ENCODE measurements around the gene USH1C. TPM values are rescaled to one million over a fixed set of nuclear protein-coding genes. Genes with fewer than 3 reads are reported as not detected.

The USH1C gene
- total and polyA plus RNA-seq, 9 of the 15 experiments (the other 6 are each of a cell fraction or from before 2014, with no cell fraction given), result 0.04 TPM; not detected in 8

GRCh38 chr11:17580271-17580670 is 36.1 kb upstream of the USH1C start:
- no peak overlapping the region for H3K4me2 ChIP-seq (ENCODE audit: insufficient read depth, low read length)
- no peak for FAIRE-seq
- ChIA-PET CTCF (ENCODE audit: low intra/inter-chr PET ratio) (no interaction called here), POLR2A (no interaction called here)
- intact Hi-C loops (cut with micrococcal nuclease) (no loop called here), in situ Hi-C loops (cut with MboI) (no loop called here)
- H3K4me1 ChIP-seq (replicated peaks in 1 of 2; ENCODE audit: control insufficient read depth in 2 of 2, insufficient read depth in 2 of 2, low read length in 2 of 2), result no peaks in the 10 kb centered on the region
- peaks cover 5 to 33% of the 10 kb centered on the region in 2 experiments; a peak in 4 of 5 replicates for H3K27me3 ChIP-seq (ENCODE audit: control insufficient read depth in 2 of 2, insufficient read depth in 2 of 2, low read length in 2 of 2)
- no peak for ATAC-seq
- no peak overlapping the region for H3K27ac ChIP-seq (ENCODE audit: extremely low read depth, low read depth, low read length)
- no peak overlapping the region for H2AFZ ChIP-seq (ENCODE audit: low read depth, low read length)
- BruUV-seq (replicated peaks), result no TSS peak
- H3K9me3 ChIP-seq (replicated peaks; ENCODE audit: control insufficient read depth, insufficient read depth, low read depth, low read length), result no peaks in the 10 kb centered on the region
- no peaks in the 10 kb centered on the region for H4K20me1 ChIP-seq (replicated peaks; ENCODE audit: control insufficient read depth, insufficient read depth, low read length)
- H3K79me2 ChIP-seq (ENCODE audit: control insufficient read depth, insufficient read depth, low read length), result no peaks in the 10 kb centered on the region
- TF ChIP-seq TGIF2 (CRISPR knock-in tag; IDR thresholded peaks at IDR 0.05) (no peak), ZNF408 (CRISPR knock-in tag; IDR thresholded peaks at IDR 0.05; ENCODE audit: low read depth) (no peak), TEAD1 (CRISPR knock-in tag; IDR thresholded peaks at IDR 0.05) (no peak), ZNF561 (CRISPR knock-in tag; conservative IDR thresholded peaks at IDR 0.05) (no peak), GTF2A2 (tag; IDR thresholded peaks at IDR 0.05) (no peak), FIP1L1 (IDR thresholded peaks at IDR 0.05; ENCODE audit: low read depth, low read length, poor library complexity, severe bottlenecking) (no peak)
- no peaks in the 10 kb centered on the region for H3K36me3 ChIP-seq (ENCODE audit: control insufficient read depth, insufficient read depth, low read length)
- no peak overlapping the region for H3K9ac ChIP-seq (ENCODE audit: insufficient read depth in 1 of 2, low read depth in 2 of 2, low read length in 2 of 2)
- WGBS (ENCODE audit: insufficient coverage, low coverage, missing lambda C conversion rate), result 0% methylated on average over 1 of the region's 1 CpG
- H3K9me1 ChIP-seq (ENCODE audit: control insufficient read depth, insufficient read depth, low read length), result no peaks in the 10 kb centered on the region
- H3K4me3 ChIP-seq, result no peak overlapping the region
- DNase-seq (ENCODE audit: extremely low read depth in 1 of 4, low spot score in 3 of 4), result no peak

DNA sequence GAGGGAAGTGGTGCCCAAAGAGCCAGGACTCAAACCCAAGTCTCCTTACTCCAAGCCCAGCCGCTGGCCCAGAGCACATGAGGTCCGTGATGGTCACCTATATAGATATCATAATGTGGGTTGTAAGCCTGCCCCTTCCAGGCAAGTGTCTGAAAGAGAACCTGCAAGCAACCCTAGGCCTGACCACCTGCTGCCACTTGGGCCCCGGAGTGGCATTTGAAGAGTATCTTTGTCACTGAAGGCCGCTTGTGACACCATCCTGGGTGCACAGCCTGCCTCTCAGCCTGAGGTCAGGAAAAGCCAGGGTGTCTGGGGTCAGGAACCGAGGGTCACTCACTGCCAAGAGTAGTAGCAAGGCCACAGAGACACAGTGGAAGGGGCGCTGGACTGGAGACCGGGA is 35.2 kb upstream of the USH1C start:
- H3K4me1 ChIP-seq (replicated peaks in 1 of 2; ENCODE audit: control insufficient read depth in 2 of 2, insufficient read depth in 2 of 2, low read length in 2 of 2), result no peaks in the 10 kb centered on the region
- ATAC-seq, result no peak
- POLR2A ChIA-PET, result interaction anchor here (0.8 kb wide), 1 partner anchor 9 kb away, joined by 3 read pairs; no protein-coding TSS in a partner anchor
- DNase-seq (ENCODE audit: extremely low read depth in 1 of 4, low spot score in 3 of 4), result no peak
- H2AFZ ChIP-seq (ENCODE audit: low read depth, low read length), result no peak overlapping the region
- intact Hi-C loops (cut with micrococcal nuclease) (no loop called here), in situ Hi-C loops (cut with MboI) (no loop called here)
- 0% methylated on average over 7 of the region's 7 CpGs for WGBS (ENCODE audit: insufficient coverage, low coverage, missing lambda C conversion rate)
- H3K9me1 ChIP-seq (ENCODE audit: control insufficient read depth, insufficient read depth, low read length), result no peaks in the 10 kb centered on the region
- H3K27ac ChIP-seq (ENCODE audit: extremely low read depth, low read depth, low read length), result no peak overlapping the region
- peaks cover 5 to 34% of the 10 kb centered on the region in 2 experiments; a peak in 3 of 5 replicates for H3K27me3 ChIP-seq (ENCODE audit: control insufficient read depth in 2 of 2, insufficient read depth in 2 of 2, low read length in 2 of 2)
- no peak overlapping the region for H3K4me3 ChIP-seq
- no peaks in the 10 kb centered on the region for H3K79me2 ChIP-seq (ENCODE audit: control insufficient read depth, insufficient read depth, low read length)
- H3K36me3 ChIP-seq (ENCODE audit: control insufficient read depth, insufficient read depth, low read length), result no peaks in the 10 kb centered on the region
- CTCF ChIA-PET (ENCODE audit: low intra/inter-chr PET ratio), result no interaction called here
- H3K9me3 ChIP-seq (replicated peaks; ENCODE audit: control insufficient read depth, insufficient read depth, low read depth, low read length), result no peaks in the 10 kb centered on the region
- no peak overlapping the region for H3K4me2 ChIP-seq (ENCODE audit: insufficient read depth, low read length)
- BruUV-seq (replicated peaks), result no TSS peak
- H4K20me1 ChIP-seq (replicated peaks; ENCODE audit: control insufficient read depth, insufficient read depth, low read length), result peaks cover 4% of the 10 kb centered on the region; the same call in 1 of the 2 replicates
- H3K9ac ChIP-seq (ENCODE audit: insufficient read depth in 1 of 2, low read depth in 2 of 2, low read length in 2 of 2), result no peak overlapping the region
- FAIRE-seq, result no peak
- no peak for TF ChIP-seq ARHGAP35 (IDR thresholded peaks at IDR 0.05; ENCODE audit: partially characterized antibody)
- no peak for TF ChIP-seq SMAD3 (CRISPR knock-in tag; conservative IDR thresholded peaks at IDR 0.05)
- no peak for TF ChIP-seq SMAD1 (IDR thresholded peaks at IDR 0.05; ENCODE audit: low read depth, low read length, partially characterized antibody)
- no peak for TF ChIP-seq TRIM24 (IDR thresholded peaks at IDR 0.05)
